ENCODE measurements around the gene INPP4B. TPM values are rescaled to one million over a fixed set of nuclear protein-coding genes. Genes with fewer than 3 reads are reported as not detected.

Gene INPP4B
- total and polyA plus RNA-seq, 9 donors, result 1.7 to 14.7 (median 10.7) TPM

DNA sequence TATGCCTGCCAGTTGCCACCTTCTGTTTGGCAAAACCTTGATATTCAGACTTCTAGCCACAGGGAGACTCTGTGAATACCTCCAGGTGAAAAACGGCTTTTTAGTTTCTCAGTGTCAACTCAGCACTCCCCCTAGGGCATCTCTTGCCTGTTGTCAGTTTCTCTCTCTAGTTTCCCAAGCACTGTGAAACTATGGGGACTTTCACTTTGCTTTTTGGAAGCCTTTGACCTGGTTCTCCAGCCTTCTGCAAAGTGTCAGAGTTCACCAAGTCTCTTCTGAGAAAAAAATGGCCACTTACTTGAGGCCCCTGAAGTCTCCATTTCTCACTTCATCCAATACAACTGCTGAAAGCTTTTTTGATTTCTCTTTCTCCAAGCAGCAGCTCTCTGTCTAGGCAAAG, 521.5 kb downstream of the INPP4B start:
- intact Hi-C loops (cut with DNase I), result no loop called here
- no peak for DNase-seq
- Histone ChIP-seq H3K27me3 (no peaks in the 10 kb centered on the region), H3K9me3 (no peaks in the 10 kb centered on the region), H3K4me3 (no peak overlapping the region), H3K27ac (no peak overlapping the region), H3K36me3 (no peaks in the 10 kb centered on the region), H3K4me1 (ENCODE audit: insufficient read depth) (peaks cover 2% of the 10 kb centered on the region)
- 91 to 96% (median 95%) methylated on average over 1 of the region's 1 CpG for WGBS, 3 donors
- no peak for TF ChIP-seq EP300 (IDR thresholded peaks at IDR 0.05)
- no peak for TF ChIP-seq POLR2A (IDR thresholded peaks at IDR 0.05)
- TF ChIP-seq, protein P1, sequence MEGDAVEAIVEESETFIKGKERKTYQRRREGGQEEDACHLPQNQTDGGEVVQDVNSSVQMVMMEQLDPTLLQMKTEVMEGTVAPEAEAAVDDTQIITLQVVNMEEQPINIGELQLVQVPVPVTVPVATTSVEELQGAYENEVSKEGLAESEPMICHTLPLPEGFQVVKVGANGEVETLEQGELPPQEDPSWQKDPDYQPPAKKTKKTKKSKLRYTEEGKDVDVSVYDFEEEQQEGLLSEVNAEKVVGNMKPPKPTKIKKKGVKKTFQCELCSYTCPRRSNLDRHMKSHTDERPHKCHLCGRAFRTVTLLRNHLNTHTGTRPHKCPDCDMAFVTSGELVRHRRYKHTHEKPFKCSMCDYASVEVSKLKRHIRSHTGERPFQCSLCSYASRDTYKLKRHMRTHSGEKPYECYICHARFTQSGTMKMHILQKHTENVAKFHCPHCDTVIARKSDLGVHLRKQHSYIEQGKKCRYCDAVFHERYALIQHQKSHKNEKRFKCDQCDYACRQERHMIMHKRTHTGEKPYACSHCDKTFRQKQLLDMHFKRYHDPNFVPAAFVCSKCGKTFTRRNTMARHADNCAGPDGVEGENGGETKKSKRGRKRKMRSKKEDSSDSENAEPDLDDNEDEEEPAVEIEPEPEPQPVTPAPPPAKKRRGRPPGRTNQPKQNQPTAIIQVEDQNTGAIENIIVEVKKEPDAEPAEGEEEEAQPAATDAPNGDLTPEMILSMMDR (IDR thresholded peaks at IDR 0.05), result no peak

DNA sequence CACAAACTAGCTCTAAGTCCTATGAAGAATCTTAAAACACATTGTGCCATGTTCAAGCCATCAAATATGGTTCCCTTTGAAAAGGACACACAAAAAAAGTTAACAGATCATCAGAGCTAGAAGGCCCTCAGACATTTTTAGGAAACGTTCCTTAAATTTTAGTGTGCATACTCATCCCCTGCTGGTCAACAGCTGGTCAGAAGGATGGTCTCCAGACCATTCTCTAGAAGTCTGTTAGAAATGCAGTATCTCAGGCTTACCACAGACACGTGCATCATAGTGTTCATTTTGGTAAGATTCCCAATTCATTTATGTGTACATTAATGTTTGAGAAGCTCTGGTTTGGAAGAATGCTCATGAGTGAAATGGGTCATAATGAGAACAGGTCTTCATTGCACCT, 523.1 kb downstream of the INPP4B start:
- WGBS, 3 donors, result 81 to 93% (median 82%) methylated on average over 2 of the region's 2 CpGs

DNA sequence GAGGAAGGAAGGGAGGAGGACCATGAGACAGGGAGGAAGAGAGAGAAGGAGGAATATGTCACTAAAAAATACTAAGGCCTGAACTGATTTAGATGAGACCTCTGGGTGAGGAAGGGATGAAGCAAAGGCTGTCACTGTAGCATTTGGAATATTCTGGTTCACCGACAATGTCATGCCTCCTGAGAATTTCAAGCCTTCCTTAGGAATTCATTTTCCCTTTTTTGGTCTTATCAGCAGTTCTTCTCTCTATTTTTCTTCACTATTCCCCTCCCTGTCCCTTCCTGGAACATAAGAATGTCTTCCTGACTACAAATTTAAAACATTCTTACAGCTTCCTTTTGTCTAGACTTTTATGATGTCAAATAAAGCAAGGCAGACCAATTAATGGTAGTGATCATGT, 527.8 kb downstream of the INPP4B start:
- no peak for DNase-seq
- no peak overlapping the region for H3K27ac ChIP-seq
- TF ChIP-seq EP300 (IDR thresholded peaks at IDR 0.05) (no peak), POLR2A (IDR thresholded peaks at IDR 0.05) (no peak)
- TF ChIP-seq, protein P1 (IDR thresholded peaks at IDR 0.05), result no peak
- no peak overlapping the region for H3K4me3 ChIP-seq
- no peaks in the 10 kb centered on the region for H3K27me3 ChIP-seq
- WGBS, 3 donors, result 66 to 73% (median 68%) methylated on average over 1 of the region's 1 CpG
- intact Hi-C loops (cut with DNase I), result no loop called here
- no peaks in the 10 kb centered on the region for H3K4me1 ChIP-seq (ENCODE audit: insufficient read depth)
- H3K9me3 ChIP-seq, result no peaks in the 10 kb centered on the region
- H3K36me3 ChIP-seq, result no peaks in the 10 kb centered on the region

More for the DNA sequence above, 523.1 kb downstream of the INPP4B start:
- H3K36me3 ChIP-seq, result no peaks in the 10 kb centered on the region
- DNase-seq, result no peak
- intact Hi-C loops (cut with DNase I), result no loop called here
- TF ChIP-seq EP300 (IDR thresholded peaks at IDR 0.05), result no peak
- TF ChIP-seq POLR2A (IDR thresholded peaks at IDR 0.05), result no peak
- TF ChIP-seq, protein P1 (IDR thresholded peaks at IDR 0.05), result no peak
- no peaks in the 10 kb centered on the region for H3K9me3 ChIP-seq
- no peaks in the 10 kb centered on the region for H3K27me3 ChIP-seq
- H3K4me1 ChIP-seq (ENCODE audit: insufficient read depth), result no peaks in the 10 kb centered on the region
- no peak overlapping the region for H3K27ac ChIP-seq
- no peak overlapping the region for H3K4me3 ChIP-seq

DNA sequence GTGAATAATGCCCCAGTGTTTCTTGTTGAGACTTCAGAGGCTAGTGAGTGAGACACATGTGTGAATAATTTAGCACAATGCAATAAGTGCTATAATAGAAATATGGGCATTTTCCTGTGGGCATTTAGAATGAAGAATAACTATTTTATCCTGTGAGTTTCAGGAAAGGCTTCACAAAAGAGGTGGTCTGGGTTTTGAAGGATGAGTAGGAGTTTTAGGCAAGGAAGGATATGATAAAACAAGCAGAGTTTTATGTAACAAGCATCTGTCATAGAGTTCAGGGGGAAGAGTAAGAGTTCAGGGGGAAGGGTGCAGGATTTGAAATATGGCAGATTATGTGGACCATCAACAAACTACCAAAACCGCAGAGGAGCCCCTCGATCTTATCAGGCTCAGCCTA, 529.2 kb downstream of the INPP4B start:
- Histone ChIP-seq H3K9me3 (no peaks in the 10 kb centered on the region), H3K4me1 (ENCODE audit: insufficient read depth) (no peaks in the 10 kb centered on the region), H3K36me3 (no peaks in the 10 kb centered on the region), H3K27ac (no peak overlapping the region), H3K4me3 (no peak overlapping the region), H3K27me3 (no peaks in the 10 kb centered on the region)
- intact Hi-C loops (cut with DNase I), result no loop called here
- TF ChIP-seq POLR2A (IDR thresholded peaks at IDR 0.05) (no peak), EP300 (IDR thresholded peaks at IDR 0.05) (no peak)
- TF ChIP-seq, protein P1 (IDR thresholded peaks at IDR 0.05), result no peak
- no peak for DNase-seq
- WGBS, 3 donors, result 96 to 98% (median 96%) methylated on average over 2 of the region's 2 CpGs

Measured in ovary (tissue), 9 donors.